ENCODE measurements around the gene PI16. TPM values are rescaled to one million over a fixed set of nuclear protein-coding genes. Genes with fewer than 3 reads are reported as not detected.

Gene PI16
- total RNA-seq, 6 experiments from 2014 or later: not detected

GRCh38 chr6:36976509-36976908 is 22.0 kb downstream of the PI16 start:
- Mint-ChIP-seq H3K27ac (no peak overlapping the region), H3K4me1 (ENCODE audit: low read depth) (peaks cover 28% of the 10 kb centered on the region), H3K27me3 (ENCODE audit: insufficient read depth) (no peaks in the 10 kb centered on the region; the same call in 1 of the 2 replicates), H3K4me3 (no peak overlapping the region), H3K9me3 (no peaks in the 10 kb centered on the region), H3K36me3 (ENCODE audit: low read depth) (peaks cover 36% of the 10 kb centered on the region; the same call in 1 of the 2 replicates)
- no peak for TF ChIP-seq CTCF (IDR thresholded peaks at IDR 0.05)
- DNase-seq: no peak

GRCh38 chr6:36976931-36977330 is 22.4 kb downstream of the PI16 start:
- Mint-ChIP-seq H3K4me1 (ENCODE audit: low read depth) (peaks cover 32% of the 10 kb centered on the region), H3K9me3 (no peaks in the 10 kb centered on the region), H3K4me3 (no peak overlapping the region), H3K27ac (no peak overlapping the region), H3K27me3 (ENCODE audit: insufficient read depth) (no peaks in the 10 kb centered on the region; the same call in 1 of the 2 replicates), H3K36me3 (ENCODE audit: low read depth) (peaks cover 32% of the 10 kb centered on the region; the same call in 1 of the 2 replicates)
- TF ChIP-seq CTCF (IDR thresholded peaks at IDR 0.05): no peak
- DNase-seq: no peak

GRCh38 chr6:36977470-36977941 is 23.0 kb downstream of the PI16 start:
- Mint-ChIP-seq H3K4me3 (no peak overlapping the region), H3K27ac (no peak overlapping the region), H3K4me1 (ENCODE audit: low read depth) (peaks cover 36% of the 10 kb centered on the region), H3K27me3 (ENCODE audit: insufficient read depth) (no peaks in the 10 kb centered on the region; the same call in 1 of the 2 replicates), H3K36me3 (ENCODE audit: low read depth) (peaks cover 29% of the 10 kb centered on the region; the same call in 1 of the 2 replicates), H3K9me3 (no peaks in the 10 kb centered on the region)
- DNase-seq: no peak
- TF ChIP-seq CTCF (IDR thresholded peaks at IDR 0.05): peak; percentile 78

GRCh38 chr6:36978421-36979346 is 24.1 kb downstream of the PI16 start:
- Mint-ChIP-seq H3K9me3 (no peaks in the 10 kb centered on the region), H3K4me3 (no peak overlapping the region), H3K27me3 (ENCODE audit: insufficient read depth) (no peaks in the 10 kb centered on the region), H3K36me3 (ENCODE audit: low read depth) (peaks cover 26% of the 10 kb centered on the region; the same call in 1 of the 2 replicates), H3K4me1 (ENCODE audit: low read depth) (peaks cover 36% of the 10 kb centered on the region), H3K27ac (peak overlapping the region; percentile 53)
- no peak for DNase-seq
- no peak for TF ChIP-seq CTCF (IDR thresholded peaks at IDR 0.05)

- Mint-ChIP-seq H3K27ac (peak overlapping the region; percentile 53; the same call in 1 of the 2 replicates), H3K36me3 (ENCODE audit: low read depth) (peaks cover 25% of the 10 kb centered on the region; the same call in 1 of the 2 replicates), H3K4me1 (ENCODE audit: low read depth) (peaks cover 36% of the 10 kb centered on the region), H3K9me3 (no peaks in the 10 kb centered on the region), H3K4me3 (no peak overlapping the region), H3K27me3 (ENCODE audit: insufficient read depth) (no peaks in the 10 kb centered on the region)
- peak; percentile 31 for DNase-seq
- TF ChIP-seq CTCF (IDR thresholded peaks at IDR 0.05): peak; percentile 73
Observed at GRCh38 chr6:36979347-36979742, 24.8 kb downstream of the PI16 start.

Data from HFFc6 (cell line).